Hindlimb muscle (tissue), 1 donor: ENCODE results near the gene EPS15. TPM values are rescaled to one million over a fixed set of nuclear protein-coding genes. Genes with fewer than 3 reads are reported as not detected.
"Not testable (repeated sequence)": the region's sequence is repeated elsewhere in the genome, so short reads cannot be mapped to it uniquely, and the experiment has no call there.

Experiments used
- DNase-seq: peaks from one replicate; pipeline ENCODE4 v3.0.0-alpha.2; 2013
- polyA plus RNA-seq: library from polyadenylated mRNA; unstranded; fragments of 120-200 nt; gene quantifications from one replicate; pipeline ENCODE4 v1.2.1, GENCODE V29; 2013; ENCODE audit not compliant: insufficient read length

The EPS15 gene
- polyA plus RNA-seq, 1 donor, result 30.4 TPM

GRCh38 chr1:51514733-51515132 lies 4.3 kb downstream of the EPS15 start:
- no peak for DNase-seq

- DNase-seq, result no peak
Measured at GRCh38 chr1:51512606-51513005, 6.5 kb downstream of the EPS15 start.

GRCh38 chr1:51512120-51512519 lies 6.9 kb downstream of the EPS15 start:
- DNase-seq, result no peak

GRCh38 chr1:51509773-51510172 lies 9.3 kb downstream of the EPS15 start:
- no peak for DNase-seq

- DNase-seq, result peak; percentile 77
Measured at GRCh38 chr1:51506537-51506936, 12.5 kb downstream of the EPS15 start.

- no peak for DNase-seq
Measured at GRCh38 chr1:51504806-51505525, 14.1 kb downstream of the EPS15 start.

- not testable (repeated sequence) for DNase-seq
Measured at GRCh38 chr1:51501218-51501630, 17.8 kb downstream of the EPS15 start.

GRCh38 chr1:51499694-51500093 lies 19.4 kb downstream of the EPS15 start:
- no peak for DNase-seq

- DNase-seq, result no peak
Measured at GRCh38 chr1:51498924-51499323, 20.1 kb downstream of the EPS15 start.

- no peak for DNase-seq
Measured at GRCh38 chr1:51497340-51497739, 21.7 kb downstream of the EPS15 start.

- no peak for DNase-seq
Measured at GRCh38 chr1:51494138-51494830, 24.8 kb downstream of the EPS15 start.

GRCh38 chr1:51491166-51491981 lies 27.7 kb downstream of the EPS15 start:
- DNase-seq, result no peak

- no peak for DNase-seq
Measured at GRCh38 chr1:51489472-51489871, 29.6 kb downstream of the EPS15 start.

GRCh38 chr1:51488372-51489050 lies 30.6 kb downstream of the EPS15 start:
- no peak for DNase-seq

- no peak for DNase-seq
Measured at GRCh38 chr1:51487628-51488027, 31.4 kb downstream of the EPS15 start.

GRCh38 chr1:51484591-51484990 lies 34.5 kb downstream of the EPS15 start:
- no peak for DNase-seq

GRCh38 chr1:51482881-51483280 lies 36.2 kb downstream of the EPS15 start:
- DNase-seq, result no peak

- not testable (repeated sequence) for DNase-seq
Measured at GRCh38 chr1:51474832-51475620, 44.0 kb downstream of the EPS15 start.

- DNase-seq, result no peak
Measured at GRCh38 chr1:51473331-51474115, 45.5 kb downstream of the EPS15 start.

GRCh38 chr1:51472359-51472758 lies 46.7 kb downstream of the EPS15 start:
- peak; percentile 63 for DNase-seq

- no peak for DNase-seq
Measured at GRCh38 chr1:51469518-51469917, 49.5 kb downstream of the EPS15 start.
